Measurements from ENCODE around the gene MYLK3. TPM values are rescaled to one million over a fixed set of nuclear protein-coding genes. Genes with fewer than 3 reads are reported as not detected.
A peak's percentile ranks its signal among the peaks of the same experiment; 100 is the strongest.

MYLK3 gene
- total and polyA plus RNA-seq, 5 experiments from 2014 or later: 0.10 to 0.36 TPM; not detected in 3

DNA sequence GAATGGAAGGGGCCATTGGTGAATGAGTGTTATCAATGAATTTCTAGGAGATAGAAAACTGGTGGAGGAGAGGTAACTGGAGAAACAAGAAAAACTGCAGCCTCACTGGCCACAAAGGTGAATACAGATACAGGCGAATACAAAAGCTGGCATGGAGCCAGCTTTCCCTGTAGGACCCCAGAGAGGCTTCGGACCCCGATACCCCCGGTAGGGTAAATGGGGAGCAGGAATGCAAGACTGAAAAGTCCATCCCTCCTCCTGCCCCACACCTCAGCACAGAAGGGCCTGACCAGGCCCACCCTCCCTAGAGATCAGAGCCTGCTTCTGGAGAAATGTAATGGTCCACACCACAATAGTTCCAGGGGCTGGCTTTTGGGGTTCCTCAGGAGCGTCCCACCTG, 4.9 kb upstream of the MYLK3 start:
- no peaks in the 10 kb centered on the region for H3K27me3 Mint-ChIP-seq
- no peaks in the 10 kb centered on the region for H3K9me3 Mint-ChIP-seq
- H3K36me3 Mint-ChIP-seq: no peaks in the 10 kb centered on the region
- no peak overlapping the region for H3K4me3 Mint-ChIP-seq
- POLR2A ChIA-PET: no interaction called here
- DNase-seq (no peak), ATAC-seq (no peak)
- H3K27ac Mint-ChIP-seq: peak overlapping the region in 1 of 10 donors; percentile 48
- peaks cover 0 to 2% (median 0%) of the 10 kb centered on the region in 4 donors for H3K4me1 Mint-ChIP-seq

DNA sequence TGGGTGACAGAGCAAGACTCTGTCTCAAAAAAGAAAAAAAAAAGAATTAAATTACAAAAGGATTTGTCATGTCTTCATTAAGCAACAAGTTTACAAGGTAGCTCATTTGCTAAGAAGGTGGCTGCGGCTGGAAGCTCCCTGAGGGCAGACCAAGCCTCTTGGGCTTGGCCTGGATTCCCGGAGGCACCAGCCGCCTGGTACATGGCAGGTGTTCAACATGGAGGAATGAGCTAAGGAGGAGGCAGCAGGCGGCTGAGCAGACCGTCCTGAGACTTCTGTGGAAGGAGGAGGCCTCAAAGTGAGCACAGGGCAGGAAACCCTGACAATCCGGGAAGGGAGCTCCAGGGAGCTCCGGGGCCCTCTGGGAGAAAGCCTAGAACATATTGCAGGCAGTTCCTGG, 3.2 kb upstream of the MYLK3 start:
- no peaks in the 10 kb centered on the region for H3K27me3 Mint-ChIP-seq
- H3K4me1 Mint-ChIP-seq: peaks cover 0 to 2% (median 0%) of the 10 kb centered on the region in 4 donors
- DNase-seq (no peak), ATAC-seq (no peak)
- POLR2A ChIA-PET: no interaction called here
- no peak overlapping the region for H3K4me3 Mint-ChIP-seq
- H3K36me3 Mint-ChIP-seq: no peaks in the 10 kb centered on the region
- no peaks in the 10 kb centered on the region for H3K9me3 Mint-ChIP-seq
- peak overlapping the region in 1 of 10 donors; percentile 48 for H3K27ac Mint-ChIP-seq

GRCh38 chr16:46748775-46749705, 896 bp upstream of the MYLK3 start:
- H3K9me3 Mint-ChIP-seq: no peaks in the 10 kb centered on the region
- no peak for ATAC-seq

DNA sequence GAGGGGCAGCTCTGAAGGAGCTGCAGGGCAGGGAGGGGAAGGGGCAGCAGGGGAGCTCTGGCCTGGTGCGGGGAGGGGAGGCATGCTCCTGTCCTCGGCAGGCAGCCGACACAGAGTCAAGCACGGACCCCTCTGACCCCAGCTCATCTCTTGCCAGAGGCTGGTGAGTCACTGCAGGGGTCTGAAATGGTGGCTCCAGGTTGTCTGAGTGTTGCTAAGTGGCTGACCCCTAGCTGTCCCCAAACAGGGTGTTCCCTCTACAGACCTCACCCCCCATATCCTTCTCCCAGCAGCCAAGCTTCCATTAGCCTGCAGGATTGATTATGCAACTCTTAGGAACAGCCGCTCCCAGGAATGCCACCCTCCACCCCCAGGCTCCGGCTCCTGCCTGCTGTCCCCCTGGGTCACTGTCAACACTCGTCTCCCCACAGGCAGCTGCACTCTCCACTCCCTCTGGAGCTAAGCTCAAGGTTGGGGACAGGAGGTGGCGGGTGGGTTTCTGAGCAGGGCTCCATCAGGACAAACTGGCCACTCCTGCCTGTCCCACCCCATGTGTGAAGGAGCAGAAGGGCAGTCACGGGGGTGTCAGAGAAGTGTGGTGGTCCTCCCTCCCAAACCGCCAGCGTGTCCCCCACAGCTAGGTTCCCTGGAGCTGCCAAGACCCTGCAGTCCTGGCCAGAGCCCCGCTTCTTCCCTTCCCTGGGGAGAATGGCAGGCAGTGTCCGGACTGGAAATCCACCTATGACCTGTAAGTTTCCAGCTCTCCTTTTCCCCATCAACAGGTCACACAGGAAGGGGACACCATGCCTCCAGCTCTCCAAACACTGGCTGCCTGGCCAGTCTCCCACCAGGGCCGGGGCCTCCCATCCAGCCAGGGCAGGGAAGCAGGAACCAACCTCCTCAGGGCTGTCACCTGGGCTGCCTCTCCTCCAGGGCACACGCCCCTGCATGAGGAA, 1.0 kb downstream of the MYLK3 start:
- H3K27me3 Mint-ChIP-seq: peaks cover 0 to 2% (median 0%) of the 10 kb centered on the region in 5 donors
- POLR2A ChIA-PET: no interaction called here
- H3K4me1 Mint-ChIP-seq: peaks cover 2 to 17% (median 7%) of the 10 kb centered on the region in 4 donors
- ATAC-seq (no peak), DNase-seq (no peak)
- no peak overlapping the region for H3K4me3 Mint-ChIP-seq
- H3K9me3 Mint-ChIP-seq: no peaks in the 10 kb centered on the region
- no peak overlapping the region for H3K27ac Mint-ChIP-seq
- no peaks in the 10 kb centered on the region for H3K36me3 Mint-ChIP-seq

More at GRCh38 chr16:46748775-46749705, 896 bp upstream of the MYLK3 start:
- Mint-ChIP-seq H3K27me3 (peaks cover 0 to 2% (median 0%) of the 10 kb centered on the region in 5 donors), H3K4me1 (peaks cover 0 to 2% (median 0%) of the 10 kb centered on the region in 4 donors), H3K36me3 (no peaks in the 10 kb centered on the region), H3K27ac (no peak overlapping the region), H3K4me3 (no peak overlapping the region)
- POLR2A ChIA-PET: no interaction called here
- DNase-seq: no peak

DNA sequence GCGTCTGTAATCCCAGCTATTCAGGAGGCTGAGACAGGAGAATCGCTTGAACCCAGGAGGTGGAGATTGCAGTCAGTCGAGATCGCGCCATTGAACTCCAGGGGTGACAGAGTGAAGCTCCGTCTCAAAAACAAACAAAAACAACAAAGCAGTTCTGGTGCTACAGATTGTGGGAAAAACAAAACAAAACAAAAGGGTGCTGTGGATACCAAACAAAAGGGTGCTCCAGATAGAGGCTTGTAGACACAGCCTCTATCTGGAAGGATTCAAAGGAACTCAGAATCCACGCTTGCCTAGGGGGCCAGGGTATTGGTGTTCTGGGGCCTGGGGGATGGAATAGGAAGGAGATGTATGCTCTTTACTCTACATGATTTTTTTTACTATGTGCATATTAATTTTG, 2.5 kb downstream of the MYLK3 start:
- Mint-ChIP-seq H3K4me1 (peaks cover 2 to 17% (median 7%) of the 10 kb centered on the region in 4 donors), H3K9me3 (no peaks in the 10 kb centered on the region), H3K4me3 (no peak overlapping the region), H3K27me3 (peaks cover 0 to 2% (median 0%) of the 10 kb centered on the region in 5 donors), H3K36me3 (no peaks in the 10 kb centered on the region), H3K27ac (peak overlapping the region in 1 of 10 donors; percentile 7)
- ATAC-seq (no peak), DNase-seq (no peak)
- POLR2A ChIA-PET: no interaction called here

- H3K4me3 Mint-ChIP-seq: peak overlapping the region in 6 of 10 donors; percentile 13 to 69 (median 56)
- POLR2A ChIA-PET: no interaction called here
- H3K27me3 Mint-ChIP-seq: peaks cover 0 to 2% (median 0%) of the 10 kb centered on the region in 5 donors
- no peaks in the 10 kb centered on the region for H3K9me3 Mint-ChIP-seq
- DNase-seq (no peak), ATAC-seq (peak in 1 of 2 donors; percentile 30)
- peak overlapping the region in 1 of 10 donors; percentile 68 for H3K27ac Mint-ChIP-seq
- H3K36me3 Mint-ChIP-seq: no peaks in the 10 kb centered on the region
- peaks cover 2 to 15% (median 7%) of the 10 kb centered on the region in 4 donors for H3K4me1 Mint-ChIP-seq
Observed at GRCh38 chr16:46743232-46743719, 4.9 kb downstream of the MYLK3 start.

GRCh38 chr16:46739934-46740333, 8.2 kb downstream of the MYLK3 start:
- no peaks in the 10 kb centered on the region for H3K9me3 Mint-ChIP-seq
- ATAC-seq: no peak
- no peaks in the 10 kb centered on the region for H3K36me3 Mint-ChIP-seq
- H3K27ac Mint-ChIP-seq: no peak overlapping the region
- peaks cover 2 to 15% (median 7%) of the 10 kb centered on the region in 4 donors for H3K4me1 Mint-ChIP-seq
- no peak for DNase-seq
- no peak overlapping the region for H3K4me3 Mint-ChIP-seq
- peaks cover 0 to 2% (median 0%) of the 10 kb centered on the region in 5 donors for H3K27me3 Mint-ChIP-seq
- POLR2A ChIA-PET: no interaction called here

- H3K4me3 Mint-ChIP-seq: no peak overlapping the region
- H3K27ac Mint-ChIP-seq: peak overlapping the region in 1 of 10 donors; percentile 43
- peaks cover 0 to 4% (median 0%) of the 10 kb centered on the region in 4 donors for H3K4me1 Mint-ChIP-seq
- H3K36me3 Mint-ChIP-seq: no peaks in the 10 kb centered on the region
- no peaks in the 10 kb centered on the region for H3K27me3 Mint-ChIP-seq
- POLR2A ChIA-PET: no interaction called here
- no peak for ATAC-seq
- no peaks in the 10 kb centered on the region for H3K9me3 Mint-ChIP-seq
- DNase-seq: no peak
Observed at GRCh38 chr16:46737621-46738214, 10.4 kb downstream of the MYLK3 start.

DNA sequence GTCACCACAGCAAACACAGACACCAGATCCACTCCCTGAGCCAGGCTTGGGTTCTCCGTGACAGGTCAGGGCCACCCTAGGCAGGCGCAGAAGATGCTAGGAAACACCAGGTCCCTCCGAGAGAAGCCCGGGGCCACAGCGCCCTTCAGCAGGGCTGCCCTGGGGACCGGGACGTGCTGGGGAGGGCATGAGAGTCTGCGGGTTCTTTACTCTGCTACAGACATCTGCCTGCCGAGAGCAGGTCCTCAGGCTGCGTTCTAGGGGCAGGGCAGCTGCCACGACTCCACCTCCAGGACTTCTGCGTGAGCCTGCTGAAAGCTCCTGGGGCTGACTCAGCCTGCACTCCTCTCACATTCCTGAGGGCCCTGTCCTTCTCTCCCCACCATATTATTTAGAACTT, 11.4 kb downstream of the MYLK3 start:
- no peaks in the 10 kb centered on the region for H3K9me3 Mint-ChIP-seq
- no peaks in the 10 kb centered on the region for H3K4me1 Mint-ChIP-seq
- DNase-seq (no peak), ATAC-seq (no peak)
- H3K36me3 Mint-ChIP-seq: no peaks in the 10 kb centered on the region
- no peak overlapping the region for H3K4me3 Mint-ChIP-seq
- no peaks in the 10 kb centered on the region for H3K27me3 Mint-ChIP-seq
- H3K27ac Mint-ChIP-seq: no peak overlapping the region
- POLR2A ChIA-PET: interaction anchor here (0.5 kb wide), 1 partner anchor 271 kb away, joined by 3 read pairs; no protein-coding TSS in a partner anchor

DNA sequence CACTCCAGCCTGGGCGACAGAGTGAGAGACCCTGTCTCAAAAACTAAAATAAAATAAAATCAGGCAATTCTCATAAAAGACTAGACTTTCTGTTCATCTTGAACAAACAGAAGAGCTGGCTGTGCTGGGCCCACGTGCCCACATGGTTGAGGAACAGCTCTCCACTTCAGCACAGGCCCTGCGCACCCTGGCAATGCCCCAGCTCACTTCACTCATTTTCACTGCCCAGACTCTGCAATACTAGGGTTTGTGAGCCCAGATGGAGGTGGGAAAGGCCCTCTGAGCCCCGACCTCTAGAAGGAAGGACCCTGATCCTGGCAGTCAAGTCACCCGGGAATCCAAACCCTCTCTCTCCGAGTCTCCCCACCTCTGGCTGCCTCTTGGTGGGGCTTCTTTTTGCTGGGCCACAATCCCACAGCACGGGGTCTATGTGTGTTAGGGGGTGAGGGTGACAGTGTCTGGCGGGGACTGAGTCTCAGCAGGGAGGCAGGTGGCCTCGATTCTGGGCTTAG, 14.8 kb downstream of the MYLK3 start:
- POLR2A ChIA-PET: no interaction called here

GRCh38 chr16:46732561-46732960, 15.6 kb downstream of the MYLK3 start:
- ATAC-seq (no peak), DNase-seq (no peak)
- no peaks in the 10 kb centered on the region for H3K36me3 Mint-ChIP-seq
- no peaks in the 10 kb centered on the region for H3K4me1 Mint-ChIP-seq
- POLR2A ChIA-PET: no interaction called here
- no peaks in the 10 kb centered on the region for H3K27me3 Mint-ChIP-seq
- H3K4me3 Mint-ChIP-seq: no peak overlapping the region
- no peaks in the 10 kb centered on the region for H3K9me3 Mint-ChIP-seq
- no peak overlapping the region for H3K27ac Mint-ChIP-seq

More for the DNA sequence above, 14.8 kb downstream of the MYLK3 start:
- ATAC-seq (no peak), DNase-seq (no peak)
- Mint-ChIP-seq H3K27ac (peak overlapping the region in 1 of 10 donors; percentile 51), H3K9me3 (no peaks in the 10 kb centered on the region), H3K36me3 (no peaks in the 10 kb centered on the region), H3K4me3 (no peak overlapping the region), H3K4me1 (no peaks in the 10 kb centered on the region), H3K27me3 (no peaks in the 10 kb centered on the region)

Measured in naive thymus-derived CD8-positive, alpha-beta T cell (primary cell).